Bladder microvascular endothelial cell (primary cell): ENCODE measurements around the gene IQCF5. TPM values are rescaled to one million over a fixed set of nuclear protein-coding genes. Genes with fewer than 3 reads are reported as not detected.

Experiments used
- total RNA-seq: library from RNA; depleted of rRNA; stranded (reverse); fragments of >200 nt; gene quantifications from 2 replicates; pipeline ENCODE4 v1.2.3, GENCODE V29; 2014

Gene IQCF5
- not detected in 2 replicates for total RNA-seq

GRCh38 chr3:51875501-51875900 lies at the start of gene IQCF5:
TSS of gene IQCF5 (minus strand) at chr3:51875601. CDS start at chr3:51875531, 70 bp downstream.

GRCh38 chr3:51860703-51861665 lies 14.4 kb downstream of the IQCF5 start, which contains the start of gene IQCF2:
TSS of gene IQCF2 (plus strand) at chr3:51861615. CDS start at chr3:51861667, 52 bp downstream.

Other genes with a start within 250 kb of the IQCF5 start
- gene TEX264, start 204.3 kb downstream of the IQCF5 start, total RNA-seq, result 37.7 and 50.0 TPM in 2 replicates
- gene GRM2, start 168.5 kb downstream of the IQCF5 start, total RNA-seq, result 0.06 TPM in 1 of 2 replicates, not detected in the other
- gene IQCF6, start 96.4 kb downstream of the IQCF5 start, total RNA-seq, result not detected in 2 replicates
- not detected in 2 replicates for gene IQCF2, start 14.0 kb downstream of the IQCF5 start, total RNA-seq
- not detected in 2 replicates for gene IQCF1, start 27.8 kb upstream of the IQCF5 start, total RNA-seq
- gene RRP9, start 66.3 kb upstream of the IQCF5 start, total RNA-seq, result 18.8 and 26.5 TPM in 2 replicates
- 12.3 and 15.5 TPM in 2 replicates for gene PARP3, start 66.8 kb upstream of the IQCF5 start, total RNA-seq
- gene GPR62, start 79.8 kb upstream of the IQCF5 start, total RNA-seq, result not detected in 2 replicates
- 20.2 and 45.4 TPM in 2 replicates for gene PCBP4, start 91.9 kb upstream of the IQCF5 start, total RNA-seq
- gene ABHD14B, start 98.4 kb upstream of the IQCF5 start, total RNA-seq, result 7.9 and 11.0 TPM in 2 replicates
- gene ABHD14A, start 99.5 kb upstream of the IQCF5 start, total RNA-seq, result 4.3 and 4.4 TPM in 2 replicates
- gene ACY1, start 107.9 kb upstream of the IQCF5 start, total RNA-seq, result 13.0 and 15.2 TPM in 2 replicates
- gene RPL29, start 120.3 kb upstream of the IQCF5 start, total RNA-seq, result 529 and 935 TPM in 2 replicates
- 7.0 TPM in 2 replicates for gene DUSP7, start 181.0 kb upstream of the IQCF5 start, total RNA-seq